COR-L47 (cell line): ENCODE data around the gene MAPK12.
A peak's percentile ranks its signal among the peaks of the same experiment; 100 is the strongest.

Experiments
- DNase-seq: peaks from one replicate; lab custom pipeline; 2025; lab: John Stamatoyannopoulos, UW

The MAPK12 gene

GRCh38 chr22:50268655-50269113 lies 7.2 kb upstream of the MAPK12 start:
- DNase-seq: peak; percentile 47

GRCh38 chr22:50267591-50268390 lies 6.3 kb upstream of the MAPK12 start:
- DNase-seq: no peak

GRCh38 chr22:50266994-50267393 lies 5.5 kb upstream of the MAPK12 start:
- DNase-seq: no peak

- no peak for DNase-seq
Measured at GRCh38 chr22:50264946-50265669, 3.6 kb upstream of the MAPK12 start.

GRCh38 chr22:50264104-50264745 lies 2.7 kb upstream of the MAPK12 start:
- no peak for DNase-seq

- DNase-seq: no peak
Measured at GRCh38 chr22:50262973-50263617, 1.6 kb upstream of the MAPK12 start.

- no peak for DNase-seq
Measured at GRCh38 chr22:50262460-50262911, 1.0 kb upstream of the MAPK12 start.

- peak; percentile 43 for DNase-seq
Measured at GRCh38 chr22:50260801-50261614, 475 bp downstream of the MAPK12 start.

GRCh38 chr22:50260434-50260800 lies 1.1 kb downstream of the MAPK12 start:
- DNase-seq: no peak

GRCh38 chr22:50259302-50259701 lies 2.2 kb downstream of the MAPK12 start:
- no peak for DNase-seq

GRCh38 chr22:50258361-50259292 lies 2.9 kb downstream of the MAPK12 start:
- no peak for DNase-seq

GRCh38 chr22:50257451-50258360 lies 3.8 kb downstream of the MAPK12 start:
- no peak for DNase-seq

GRCh38 chr22:50257041-50257440 lies 4.4 kb downstream of the MAPK12 start:
- no peak for DNase-seq

GRCh38 chr22:50256258-50256862 lies 5.1 kb downstream of the MAPK12 start:
- no peak for DNase-seq

GRCh38 chr22:50255607-50256006 lies 5.9 kb downstream of the MAPK12 start:
- DNase-seq: no peak

- no peak for DNase-seq
Measured at GRCh38 chr22:50255099-50255498, 6.4 kb downstream of the MAPK12 start.

- DNase-seq: no peak
Measured at GRCh38 chr22:50253941-50254340, 7.5 kb downstream of the MAPK12 start.

- DNase-seq: no peak
Measured at GRCh38 chr22:50253046-50253915, 8.2 kb downstream of the MAPK12 start.
